ENCODE results near the gene AK9. TPM values are rescaled to one million over a fixed set of nuclear protein-coding genes. Genes with fewer than 3 reads are reported as not detected.

Gene AK9
- total RNA-seq, 4 donors from 2014 or later = 3.9 to 8.2 (median 7.1) TPM

DNA sequence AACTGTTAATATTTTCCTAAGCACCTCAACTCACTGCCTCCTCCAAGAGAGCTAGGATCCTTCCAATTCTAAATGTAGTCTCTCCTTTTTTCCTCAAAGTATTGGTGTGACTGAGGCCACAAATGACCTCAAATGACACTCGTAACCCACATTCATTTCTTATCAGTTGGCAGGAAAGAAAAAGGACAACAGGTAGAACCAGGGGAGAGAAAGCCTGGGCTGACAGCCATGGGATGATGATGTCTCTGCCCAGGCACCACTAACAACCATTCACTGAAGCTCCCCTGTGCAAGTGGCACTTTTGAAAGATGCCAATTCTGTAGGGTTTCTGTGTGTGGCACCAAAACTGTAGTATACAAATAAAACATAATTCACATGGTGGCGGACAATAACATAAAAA lies 215.4 kb downstream of the AK9 start:
- H3K4me3 ChIP-seq = no peak overlapping the region
- no peak for ATAC-seq
- H3K27ac ChIP-seq = no peak overlapping the region
- intact Hi-C loops (cut with DNase I; ENCODE audit: low total_unique reads) = no loop called here
- H3K4me1 ChIP-seq = peaks cover 24% of the 10 kb centered on the region in 2 donors
- peaks cover 0 to 65% of the 10 kb centered on the region in 2 donors for H3K36me3 ChIP-seq
- no peaks in the 10 kb centered on the region for H3K27me3 ChIP-seq
- DNase-seq = no peak
- TF ChIP-seq POLR2A (IDR thresholded peaks at IDR 0.05) = no peak
- TF ChIP-seq, protein P1, sequence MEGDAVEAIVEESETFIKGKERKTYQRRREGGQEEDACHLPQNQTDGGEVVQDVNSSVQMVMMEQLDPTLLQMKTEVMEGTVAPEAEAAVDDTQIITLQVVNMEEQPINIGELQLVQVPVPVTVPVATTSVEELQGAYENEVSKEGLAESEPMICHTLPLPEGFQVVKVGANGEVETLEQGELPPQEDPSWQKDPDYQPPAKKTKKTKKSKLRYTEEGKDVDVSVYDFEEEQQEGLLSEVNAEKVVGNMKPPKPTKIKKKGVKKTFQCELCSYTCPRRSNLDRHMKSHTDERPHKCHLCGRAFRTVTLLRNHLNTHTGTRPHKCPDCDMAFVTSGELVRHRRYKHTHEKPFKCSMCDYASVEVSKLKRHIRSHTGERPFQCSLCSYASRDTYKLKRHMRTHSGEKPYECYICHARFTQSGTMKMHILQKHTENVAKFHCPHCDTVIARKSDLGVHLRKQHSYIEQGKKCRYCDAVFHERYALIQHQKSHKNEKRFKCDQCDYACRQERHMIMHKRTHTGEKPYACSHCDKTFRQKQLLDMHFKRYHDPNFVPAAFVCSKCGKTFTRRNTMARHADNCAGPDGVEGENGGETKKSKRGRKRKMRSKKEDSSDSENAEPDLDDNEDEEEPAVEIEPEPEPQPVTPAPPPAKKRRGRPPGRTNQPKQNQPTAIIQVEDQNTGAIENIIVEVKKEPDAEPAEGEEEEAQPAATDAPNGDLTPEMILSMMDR (IDR thresholded peaks at IDR 0.05 in 4 of 5, conservative IDR thresholded peaks at IDR 0.05 in 1 of 5) = no peak
- no peaks in the 10 kb centered on the region for H3K9me3 ChIP-seq
- in situ Hi-C loops (cut with MboI; ENCODE audit: low sequenced_read_pairs in 4 of 4) = no loop called here

GRCh38 chr6:109474995-109475394 lies 216.0 kb downstream of the AK9 start:
- no peaks in the 10 kb centered on the region for H3K9me3 ChIP-seq
- peaks cover 17 to 18% of the 10 kb centered on the region in 2 donors for H3K4me1 ChIP-seq
- DNase-seq (no peak), ATAC-seq (no peak)
- peaks cover 0 to 66% of the 10 kb centered on the region in 2 donors for H3K36me3 ChIP-seq
- in situ Hi-C loops (cut with MboI; ENCODE audit: low sequenced_read_pairs in 4 of 4) = no loop called here
- no peak overlapping the region for H3K27ac ChIP-seq
- intact Hi-C loops (cut with DNase I; ENCODE audit: low total_unique reads) = no loop called here
- no peak for TF ChIP-seq POLR2A (IDR thresholded peaks at IDR 0.05)
- TF ChIP-seq, protein P1 (IDR thresholded peaks at IDR 0.05 in 4 of 5, conservative IDR thresholded peaks at IDR 0.05 in 1 of 5) = no peak
- no peaks in the 10 kb centered on the region for H3K27me3 ChIP-seq
- no peak overlapping the region for H3K4me3 ChIP-seq

DNA sequence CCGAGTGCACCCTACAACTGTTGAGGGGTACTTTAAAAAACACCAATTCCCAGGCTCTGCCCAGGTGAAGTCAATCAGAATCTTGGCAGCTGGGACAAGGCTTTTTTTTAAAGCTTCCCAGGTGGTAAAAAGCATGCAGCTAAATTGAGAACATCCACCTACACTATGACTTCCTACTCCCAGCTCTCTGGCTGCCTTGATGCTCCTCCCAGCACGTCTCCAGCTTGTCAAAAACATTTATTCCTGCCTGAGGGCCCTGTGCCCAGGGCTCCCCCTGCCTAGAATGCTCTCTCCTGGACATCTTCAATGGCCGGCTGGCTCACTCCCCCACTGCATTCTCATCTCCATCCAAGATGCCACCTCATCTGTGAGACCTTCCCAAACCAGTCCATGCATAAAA lies 217.9 kb downstream of the AK9 start:
- DNase-seq (no peak), ATAC-seq (no peak)
- Histone ChIP-seq H3K9me3 (no peaks in the 10 kb centered on the region), H3K27ac (no peak overlapping the region), H3K36me3 (peaks cover 0 to 70% of the 10 kb centered on the region in 2 donors), H3K4me1 (peaks cover 1 to 3% of the 10 kb centered on the region in 2 donors), H3K27me3 (no peaks in the 10 kb centered on the region), H3K4me3 (no peak overlapping the region)
- in situ Hi-C loops (cut with MboI; ENCODE audit: low sequenced_read_pairs in 4 of 4) = no loop called here
- TF ChIP-seq POLR2A (IDR thresholded peaks at IDR 0.05) = no peak
- TF ChIP-seq, protein P1 (IDR thresholded peaks at IDR 0.05 in 4 of 5, conservative IDR thresholded peaks at IDR 0.05 in 1 of 5) = no peak
- intact Hi-C loops (cut with DNase I; ENCODE audit: low total_unique reads) = no loop called here

DNA sequence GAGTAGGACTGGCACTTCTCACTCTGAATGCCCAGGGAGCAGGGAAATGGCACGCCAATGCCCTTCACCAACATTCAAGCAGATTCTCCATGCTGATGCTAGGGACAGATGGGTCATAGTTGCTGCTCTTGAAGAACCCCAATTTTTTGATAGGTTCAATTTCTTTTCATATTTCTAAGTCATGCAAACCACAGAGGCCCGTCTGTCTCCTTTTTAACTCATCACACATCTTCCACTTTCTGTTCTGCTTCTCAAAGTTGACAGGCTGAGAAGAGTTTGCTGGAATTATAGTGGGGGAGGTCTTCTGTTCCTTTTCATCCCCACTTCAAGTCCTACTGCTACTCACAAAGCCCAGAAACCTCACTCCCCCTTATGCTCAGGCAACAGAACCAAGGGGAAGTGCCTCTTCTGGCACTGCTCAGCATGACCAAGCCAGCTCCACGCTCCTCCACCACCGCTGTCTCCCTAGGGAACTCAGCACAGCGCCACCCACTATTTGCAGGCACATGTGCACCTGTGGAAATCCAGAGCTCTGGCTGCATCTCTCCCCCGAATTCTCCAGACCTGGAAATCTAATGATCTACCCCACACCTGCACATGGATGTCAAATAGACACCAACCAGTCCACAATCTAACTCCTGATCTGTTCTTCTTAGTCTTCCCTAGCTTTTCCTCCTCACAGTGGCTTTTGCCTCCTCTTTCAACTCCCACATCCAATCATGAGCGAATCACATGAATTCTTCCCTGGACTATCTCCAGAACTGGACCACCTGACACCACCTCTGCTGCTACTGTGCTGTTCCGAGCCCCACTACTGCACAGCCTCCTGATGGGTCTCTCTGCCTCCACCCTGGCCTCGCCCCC lies 218.6 kb downstream of the AK9 start:
- intact Hi-C loops (cut with DNase I; ENCODE audit: low total_unique reads) = no loop called here
- Histone ChIP-seq H3K4me3 (no peak overlapping the region), H3K27ac (no peak overlapping the region), H3K36me3 (peaks cover 0 to 75% of the 10 kb centered on the region in 2 donors), H3K27me3 (no peaks in the 10 kb centered on the region), H3K4me1 (no peaks in the 10 kb centered on the region), H3K9me3 (no peaks in the 10 kb centered on the region)
- no peak for ATAC-seq
- TF ChIP-seq POLR2A (IDR thresholded peaks at IDR 0.05) = no peak
- TF ChIP-seq, protein P1 (IDR thresholded peaks at IDR 0.05 in 4 of 5, conservative IDR thresholded peaks at IDR 0.05 in 1 of 5) = no peak
- in situ Hi-C loops (cut with MboI; ENCODE audit: low sequenced_read_pairs in 4 of 4) = no loop called here
- no peak for DNase-seq

Data from gastrocnemius medialis (tissue), 4 donors.